GM19455 (cell line): ENCODE data around the gene FAM240A.
"Not testable (repeated sequence)": the region's sequence is repeated elsewhere in the genome, so short reads cannot be mapped to it uniquely, and the experiment has no call there.

ENCODE experiments used
- ATAC-seq: cut with Tn5 transposase; IDR thresholded peaks from one replicate; pipeline ENCODE4 v1.9.1; 2021; ENCODE audit not compliant: unreplicated experiment

The FAM240A gene

GRCh38 chr3:46612324-46612723 lies at the start of gene FAM240A:
FAM240A (plus strand) TSS chr3:46612525; CDS start chr3:46612684, 159 bp downstream.
- no peak for ATAC-seq

GRCh38 chr3:46564190-46565021 lies 47.9 kb upstream of the FAM240A start:
- ATAC-seq: no peak

GRCh38 chr3:46565077-46565476 lies 47.2 kb upstream of the FAM240A start:
- no peak for ATAC-seq

- no peak for ATAC-seq
These were observed 46.7 kb upstream of the FAM240A start for GRCh38 chr3:46565607-46566039.

GRCh38 chr3:46566040-46566641 lies 46.2 kb upstream of the FAM240A start, which contains the start of gene LRRC2:
LRRC2 (minus strand) TSS chr3:46566302; CDS start chr3:46551591, 14,711 bp downstream.
- ATAC-seq: no peak

- ATAC-seq: no peak
These were observed 40.6 kb upstream of the FAM240A start for GRCh38 chr3:46571684-46572083.

GRCh38 chr3:46573701-46574100 lies 38.6 kb upstream of the FAM240A start:
- no peak for ATAC-seq

GRCh38 chr3:46574243-46574646 lies 38.1 kb upstream of the FAM240A start:
- no peak for ATAC-seq

GRCh38 chr3:46574881-46575576 lies 37.3 kb upstream of the FAM240A start:
- no peak for ATAC-seq

- no peak for ATAC-seq
These were observed 36.6 kb upstream of the FAM240A start for GRCh38 chr3:46575577-46576222.

- no peak for ATAC-seq
These were observed 35.9 kb upstream of the FAM240A start for GRCh38 chr3:46576386-46576785.

- ATAC-seq: no peak
These were observed 35.4 kb upstream of the FAM240A start for GRCh38 chr3:46576879-46577278.

GRCh38 chr3:46577580-46578249 lies 34.6 kb upstream of the FAM240A start:
- ATAC-seq: not testable (repeated sequence)

- no peak for ATAC-seq
These were observed 33.2 kb upstream of the FAM240A start for GRCh38 chr3:46578973-46579755.

- no peak for ATAC-seq
These were observed 32.5 kb upstream of the FAM240A start for GRCh38 chr3:46579756-46580286.

GRCh38 chr3:46580675-46581074 lies 31.6 kb upstream of the FAM240A start:
- no peak for ATAC-seq

GRCh38 chr3:46584598-46585467 lies 27.5 kb upstream of the FAM240A start:
- ATAC-seq: no peak

GRCh38 chr3:46585799-46586693 lies 26.3 kb upstream of the FAM240A start:
- ATAC-seq: no peak
